Measurements from ENCODE around the gene RIPOR3. TPM values are rescaled to one million over a fixed set of nuclear protein-coding genes. Genes with fewer than 3 reads are reported as not detected.

RIPOR3 gene
- total RNA-seq, 2 donors from 2014 or later, result 2.3 to 6.9 TPM

DNA sequence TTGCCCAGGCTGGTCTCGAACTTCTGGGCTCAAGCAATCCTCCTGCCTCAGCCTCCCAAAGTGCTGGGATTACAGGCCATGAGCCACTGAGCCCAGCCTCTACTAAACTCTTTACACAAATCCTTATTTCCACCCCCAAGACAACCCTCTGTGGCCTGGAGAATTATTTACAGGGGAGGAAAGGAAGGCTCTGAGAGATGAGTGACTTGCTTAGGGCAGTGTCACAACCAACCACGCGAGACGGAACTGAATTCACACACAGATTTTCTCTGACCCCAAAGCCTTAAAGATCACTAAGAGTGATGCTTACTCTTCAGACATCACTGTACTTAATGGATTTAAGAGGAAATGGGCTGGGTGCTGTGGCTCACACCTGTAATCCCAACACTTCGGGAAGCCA, 86.2 kb downstream of the RIPOR3 start:
- intact Hi-C loops (cut with DNase I), result no loop called here
- DNase-seq (no peak), ATAC-seq (no peak)
- WGBS, 2 donors, result 83 to 85% methylated on average over 5 of the region's 5 CpGs
- Histone ChIP-seq H3K4me1 (no peaks in the 10 kb centered on the region), H3K9me3 (no peaks in the 10 kb centered on the region), H3K4me3 (no peak overlapping the region), H3K27ac (no peak overlapping the region), H3K36me3 (replicated peaks in 1 of 2; ENCODE audit: insufficient read depth in 1 of 2, low read depth in 2 of 2) (no peaks in the 10 kb centered on the region), H3K27me3 (no peaks in the 10 kb centered on the region)
- TF ChIP-seq, protein P1, sequence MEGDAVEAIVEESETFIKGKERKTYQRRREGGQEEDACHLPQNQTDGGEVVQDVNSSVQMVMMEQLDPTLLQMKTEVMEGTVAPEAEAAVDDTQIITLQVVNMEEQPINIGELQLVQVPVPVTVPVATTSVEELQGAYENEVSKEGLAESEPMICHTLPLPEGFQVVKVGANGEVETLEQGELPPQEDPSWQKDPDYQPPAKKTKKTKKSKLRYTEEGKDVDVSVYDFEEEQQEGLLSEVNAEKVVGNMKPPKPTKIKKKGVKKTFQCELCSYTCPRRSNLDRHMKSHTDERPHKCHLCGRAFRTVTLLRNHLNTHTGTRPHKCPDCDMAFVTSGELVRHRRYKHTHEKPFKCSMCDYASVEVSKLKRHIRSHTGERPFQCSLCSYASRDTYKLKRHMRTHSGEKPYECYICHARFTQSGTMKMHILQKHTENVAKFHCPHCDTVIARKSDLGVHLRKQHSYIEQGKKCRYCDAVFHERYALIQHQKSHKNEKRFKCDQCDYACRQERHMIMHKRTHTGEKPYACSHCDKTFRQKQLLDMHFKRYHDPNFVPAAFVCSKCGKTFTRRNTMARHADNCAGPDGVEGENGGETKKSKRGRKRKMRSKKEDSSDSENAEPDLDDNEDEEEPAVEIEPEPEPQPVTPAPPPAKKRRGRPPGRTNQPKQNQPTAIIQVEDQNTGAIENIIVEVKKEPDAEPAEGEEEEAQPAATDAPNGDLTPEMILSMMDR (IDR thresholded peaks at IDR 0.05), result no peak
- TF ChIP-seq POLR2A (IDR thresholded peaks at IDR 0.05), result no peak

DNA sequence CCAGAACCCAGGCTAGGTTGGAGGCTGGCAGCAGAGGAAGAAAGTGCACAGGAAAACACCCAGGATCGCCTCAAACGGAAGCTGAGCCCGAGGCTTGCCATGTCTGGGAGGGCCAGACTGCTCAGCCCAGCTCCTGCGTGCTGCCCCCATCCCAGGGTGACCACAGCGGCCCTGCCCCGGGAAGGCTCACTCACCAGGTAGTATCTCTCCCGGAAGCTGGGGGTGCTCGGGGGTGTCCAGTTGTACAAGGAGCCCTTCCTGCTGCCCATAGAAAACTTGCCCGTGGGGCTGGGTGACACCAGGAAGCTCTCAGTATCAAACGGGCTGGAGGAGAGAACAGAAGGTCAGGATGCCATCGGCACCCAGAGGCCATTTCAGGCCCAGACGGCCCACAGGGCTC, 86.9 kb downstream of the RIPOR3 start:
- 89 to 93% methylated on average over 7 to 12 of the region's 12 CpGs for WGBS, 2 donors
- H3K9me3 ChIP-seq, result no peaks in the 10 kb centered on the region
- no peak overlapping the region for H3K27ac ChIP-seq
- ATAC-seq (no peak), DNase-seq (no peak)
- H3K4me3 ChIP-seq, result no peak overlapping the region
- no peaks in the 10 kb centered on the region for H3K36me3 ChIP-seq (replicated peaks in 1 of 2; ENCODE audit: insufficient read depth in 1 of 2, low read depth in 2 of 2)
- intact Hi-C loops (cut with DNase I), result no loop called here
- no peaks in the 10 kb centered on the region for H3K27me3 ChIP-seq
- no peaks in the 10 kb centered on the region for H3K4me1 ChIP-seq
- TF ChIP-seq POLR2A (IDR thresholded peaks at IDR 0.05), result no peak
- TF ChIP-seq, protein P1 (IDR thresholded peaks at IDR 0.05), result no peak

DNA sequence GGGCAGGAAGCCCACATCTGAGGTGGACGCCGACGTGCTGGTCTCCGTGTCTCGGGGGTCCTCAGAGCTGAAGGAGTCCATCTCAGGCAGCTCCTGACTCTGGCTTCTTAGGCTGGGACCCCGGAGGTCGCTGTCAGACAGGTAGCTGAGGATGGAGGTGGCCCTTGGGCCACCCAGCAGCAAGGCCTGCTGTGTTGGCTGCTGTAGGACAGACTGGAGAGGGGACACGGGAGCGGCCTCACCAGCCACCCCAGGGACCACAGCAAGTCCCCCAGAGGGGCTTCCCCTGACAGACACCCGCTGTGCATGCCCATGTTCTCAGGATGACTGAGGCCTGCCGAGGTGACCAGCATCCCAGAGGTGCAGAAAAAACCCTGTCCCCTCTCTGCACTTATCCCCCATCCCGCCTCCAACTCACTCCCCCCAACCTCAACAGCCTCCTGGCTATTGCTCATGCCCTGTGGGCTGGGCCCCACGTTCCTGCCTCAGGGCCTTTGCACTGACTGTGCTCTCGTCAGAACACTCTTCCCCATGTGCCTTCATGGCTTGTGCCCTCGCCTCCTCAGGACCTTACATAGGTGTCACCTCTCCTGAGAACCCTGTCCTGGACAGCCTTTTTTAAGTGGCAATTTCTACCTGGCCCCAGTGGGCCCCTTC, 88.8 kb downstream of the RIPOR3 start:
- DNase-seq, result no peak
- Histone ChIP-seq H3K27ac (no peak overlapping the region), H3K9me3 (no peaks in the 10 kb centered on the region), H3K4me1 (no peaks in the 10 kb centered on the region), H3K4me3 (no peak overlapping the region), H3K27me3 (no peaks in the 10 kb centered on the region), H3K36me3 (replicated peaks in 1 of 2; ENCODE audit: insufficient read depth in 1 of 2, low read depth in 2 of 2) (no peaks in the 10 kb centered on the region)
- WGBS, 2 donors, result 91 to 94% methylated on average over 7 to 10 of the region's 15 CpGs
- intact Hi-C loops (cut with DNase I), result no loop called here
- ATAC-seq, result no peak
- TF ChIP-seq POLR2A (IDR thresholded peaks at IDR 0.05), result no peak
- TF ChIP-seq, protein P1 (IDR thresholded peaks at IDR 0.05), result no peak

DNA sequence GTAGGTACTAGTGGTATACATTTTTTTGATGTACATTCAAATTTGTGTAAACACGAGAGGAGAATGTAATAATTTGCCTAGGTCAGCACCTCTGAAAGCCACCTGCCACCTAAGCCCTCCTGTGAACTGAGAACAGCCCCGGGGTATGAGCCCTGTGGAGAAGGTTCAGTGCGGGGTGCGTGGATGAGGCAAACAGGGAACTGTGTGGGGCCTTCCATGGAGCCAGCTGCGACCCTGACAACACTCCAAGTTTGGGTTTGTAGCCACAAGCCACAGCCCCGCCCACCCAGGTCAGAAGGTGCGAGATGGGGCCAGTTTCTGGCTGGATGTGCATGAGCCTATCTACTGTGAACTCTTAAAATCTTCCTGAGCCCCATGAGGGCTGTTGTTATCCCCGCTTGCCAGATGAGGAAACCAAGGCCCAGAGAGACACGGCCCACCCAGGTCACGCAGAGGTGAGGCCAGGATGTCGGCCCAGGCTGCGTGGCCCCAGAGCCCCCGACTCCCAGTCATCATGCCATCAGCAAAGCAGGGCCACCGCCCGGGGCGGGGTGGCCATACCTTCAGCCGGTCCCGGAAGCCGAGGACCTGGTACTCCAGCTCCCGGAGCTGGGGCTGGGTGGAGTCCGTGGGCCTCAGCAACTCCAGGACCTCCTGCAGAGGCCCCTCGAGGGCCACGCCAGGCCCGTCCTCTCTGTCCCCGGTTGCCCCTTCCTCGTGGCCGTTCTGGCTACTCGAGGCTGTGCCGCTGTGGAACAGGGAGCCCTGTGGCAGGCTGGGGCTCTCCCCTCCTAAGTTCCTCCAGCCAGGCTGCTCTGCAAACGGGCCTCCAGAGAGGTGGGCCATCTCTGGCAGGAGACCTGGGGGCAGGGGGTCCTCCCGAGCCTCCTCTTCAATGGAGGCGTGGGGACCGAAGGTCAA, 89.6 kb downstream of the RIPOR3 start:
- ATAC-seq (no peak), DNase-seq (no peak)
- H3K27ac ChIP-seq, result no peak overlapping the region
- no peaks in the 10 kb centered on the region for H3K9me3 ChIP-seq
- WGBS, 2 donors, result 74 to 88% methylated on average over 7 to 33 of the region's 33 CpGs
- H3K27me3 ChIP-seq, result no peaks in the 10 kb centered on the region
- no peaks in the 10 kb centered on the region for H3K4me1 ChIP-seq
- intact Hi-C loops (cut with DNase I), result no loop called here
- H3K4me3 ChIP-seq, result no peak overlapping the region
- TF ChIP-seq, protein P1 (IDR thresholded peaks at IDR 0.05), result no peak
- TF ChIP-seq POLR2A (IDR thresholded peaks at IDR 0.05), result no peak
- H3K36me3 ChIP-seq (replicated peaks in 1 of 2; ENCODE audit: insufficient read depth in 1 of 2, low read depth in 2 of 2), result no peaks in the 10 kb centered on the region
